Stimulated activated CD4-positive, alpha-beta T cell treated with anti-CD3 and anti-CD28 coated beads, Interleukin-4, amount 100 ng/mL, for 48 hours (primary cell): ENCODE results near the gene TMPRSS2.

Experiments
- DNase-seq, 2 donors: peaks; one replicate each; pipeline ENCODE4 v3.0.0-alpha.2; 2020; ENCODE audit warnings: low read depth in 2 of 2

TMPRSS2 gene

DNA sequence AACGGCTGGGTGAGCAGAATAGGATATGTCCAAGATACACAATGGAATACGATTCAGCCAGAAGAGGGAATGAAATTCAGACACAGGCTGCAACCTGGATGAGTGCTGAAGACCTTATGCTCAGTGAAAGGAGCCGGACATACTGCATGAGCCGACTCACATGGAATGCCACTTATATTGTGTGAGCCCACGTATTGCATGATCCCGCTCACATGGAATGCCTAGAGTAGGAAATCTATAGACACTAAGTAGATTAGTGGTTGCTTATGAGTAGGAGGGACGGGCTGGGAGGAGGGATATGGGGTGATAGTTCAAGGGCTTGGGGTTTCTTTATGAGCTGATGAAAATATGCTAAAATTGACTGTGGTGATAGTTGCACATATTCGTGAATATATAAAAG lies 26.8 kb downstream of the TMPRSS2 start:
- no peak for DNase-seq

DNA sequence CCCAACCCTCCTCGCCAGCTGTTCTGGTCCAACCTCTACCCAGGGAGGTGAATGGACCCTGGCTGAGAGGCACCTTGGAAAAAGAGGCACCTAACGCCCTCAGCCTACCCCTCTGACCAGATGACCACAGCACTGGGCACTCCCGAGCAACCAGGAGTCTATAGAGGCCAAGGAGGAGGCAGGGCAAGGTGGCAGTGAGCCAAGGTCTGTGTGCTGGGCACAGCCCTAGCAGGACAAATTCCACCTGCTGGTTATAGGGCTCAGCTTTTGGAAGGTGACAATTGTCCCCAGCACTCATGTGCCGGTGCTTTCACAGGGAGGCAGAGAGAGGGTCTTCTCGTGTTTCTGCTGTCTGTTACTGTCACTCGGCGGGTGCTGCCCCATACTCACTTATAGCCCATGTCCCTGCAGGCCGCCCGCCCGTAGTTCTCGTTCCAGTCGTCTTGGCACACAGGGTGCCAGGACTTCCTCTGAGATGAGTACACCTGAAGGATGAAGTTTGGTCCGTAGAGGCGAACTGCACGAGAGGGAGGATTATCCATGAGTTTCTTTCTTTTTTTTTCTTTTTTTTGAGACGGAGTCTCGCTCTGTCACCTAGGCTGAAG lies 27.8 kb downstream of the TMPRSS2 start:
- no peak for DNase-seq

DNA sequence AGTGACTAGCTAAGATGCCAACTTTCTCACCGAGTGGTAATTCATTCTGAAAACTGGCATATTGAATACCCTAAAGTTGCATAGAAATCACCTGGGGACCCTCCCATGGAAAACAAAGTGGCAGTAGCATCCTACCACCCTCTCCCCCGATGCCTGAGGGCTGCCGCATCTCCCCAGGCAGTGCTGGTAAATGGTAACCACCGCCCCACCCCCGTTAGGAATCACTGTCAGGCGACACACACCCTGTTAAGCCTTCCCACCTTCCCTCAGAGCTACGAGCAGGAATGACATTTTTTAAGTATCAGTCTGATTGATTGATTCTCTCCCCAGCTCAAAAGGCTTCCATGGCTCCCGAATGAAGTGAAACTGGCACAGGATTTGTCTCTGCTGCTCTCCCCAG lies 28.3 kb downstream of the TMPRSS2 start:
- DNase-seq, result no peak

DNA sequence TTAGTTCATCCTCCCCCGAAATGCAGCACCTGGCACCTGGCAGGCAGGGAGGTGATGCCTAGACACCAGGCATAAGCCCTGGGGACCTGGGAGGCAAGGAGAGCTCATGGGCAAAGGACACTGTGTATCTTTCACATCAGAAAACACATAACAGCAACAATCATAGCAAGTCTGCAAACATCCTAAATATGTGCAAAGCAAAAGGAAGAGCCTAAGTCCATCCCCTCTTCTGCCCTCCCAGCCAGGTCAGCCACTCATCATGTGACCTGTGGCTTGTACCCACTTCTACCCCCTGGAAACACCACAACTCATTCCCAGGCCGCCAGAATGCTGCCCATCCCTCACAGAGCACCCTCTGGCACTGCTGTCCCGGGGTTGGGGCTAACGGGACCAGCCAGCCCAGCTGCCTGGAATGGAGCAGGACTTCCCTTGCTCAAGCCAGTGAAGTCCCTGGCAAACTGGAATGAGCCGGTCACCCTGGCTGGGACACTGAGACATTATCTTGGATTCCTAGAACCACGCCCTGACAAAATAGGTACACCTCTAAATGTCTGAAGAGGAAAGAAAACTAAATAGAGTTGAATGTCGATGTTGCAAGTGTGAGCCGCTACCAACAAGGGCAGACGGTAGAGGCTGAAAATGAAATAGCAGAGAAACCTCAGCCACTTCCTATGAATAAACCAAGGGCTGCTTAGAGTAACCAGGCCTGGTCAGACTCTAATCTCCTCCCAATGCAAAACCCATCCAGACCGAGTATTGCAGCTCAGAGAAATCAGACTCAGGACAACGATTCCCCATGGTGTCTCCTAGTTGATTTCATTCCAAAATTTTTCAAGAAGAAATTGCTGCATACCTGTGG lies 29.4 kb downstream of the TMPRSS2 start:
- no peak for DNase-seq

DNA sequence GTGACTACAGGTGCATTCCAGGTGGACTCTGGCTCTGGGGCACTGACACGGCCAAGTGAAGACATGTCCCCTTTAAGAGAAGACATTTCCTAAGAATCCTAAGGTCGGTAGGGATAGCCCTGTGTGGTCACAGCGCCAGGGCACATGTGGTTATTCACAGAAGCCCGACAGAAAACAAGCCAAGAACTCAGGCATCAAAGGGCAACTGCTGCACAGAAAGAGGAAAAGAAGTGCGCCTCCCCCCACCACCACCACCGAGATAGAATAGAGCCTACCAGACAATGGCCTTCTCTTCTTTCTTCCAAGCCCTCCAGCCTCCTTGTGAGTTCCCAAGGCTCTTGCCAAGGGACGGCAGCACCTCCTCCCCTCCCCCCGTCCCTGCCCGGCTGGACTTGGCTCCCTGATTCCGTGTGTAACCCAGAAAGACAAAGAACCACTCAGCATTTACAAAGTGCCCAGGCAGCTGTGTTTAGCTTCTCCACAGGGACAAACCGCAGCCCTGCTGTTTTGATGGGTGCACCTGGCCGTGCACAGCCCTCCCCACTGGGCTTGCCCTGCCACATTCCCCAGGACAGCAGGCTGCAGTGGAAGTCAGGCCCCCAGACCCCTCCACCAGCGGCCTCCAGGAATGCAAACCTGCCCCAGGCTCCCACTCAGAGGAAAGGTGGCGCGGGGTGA lies 30.2 kb downstream of the TMPRSS2 start:
- DNase-seq, result no peak

GRCh38 chr21:41475714-41476420 lies 32.1 kb downstream of the TMPRSS2 start:
- no peak for DNase-seq

DNA sequence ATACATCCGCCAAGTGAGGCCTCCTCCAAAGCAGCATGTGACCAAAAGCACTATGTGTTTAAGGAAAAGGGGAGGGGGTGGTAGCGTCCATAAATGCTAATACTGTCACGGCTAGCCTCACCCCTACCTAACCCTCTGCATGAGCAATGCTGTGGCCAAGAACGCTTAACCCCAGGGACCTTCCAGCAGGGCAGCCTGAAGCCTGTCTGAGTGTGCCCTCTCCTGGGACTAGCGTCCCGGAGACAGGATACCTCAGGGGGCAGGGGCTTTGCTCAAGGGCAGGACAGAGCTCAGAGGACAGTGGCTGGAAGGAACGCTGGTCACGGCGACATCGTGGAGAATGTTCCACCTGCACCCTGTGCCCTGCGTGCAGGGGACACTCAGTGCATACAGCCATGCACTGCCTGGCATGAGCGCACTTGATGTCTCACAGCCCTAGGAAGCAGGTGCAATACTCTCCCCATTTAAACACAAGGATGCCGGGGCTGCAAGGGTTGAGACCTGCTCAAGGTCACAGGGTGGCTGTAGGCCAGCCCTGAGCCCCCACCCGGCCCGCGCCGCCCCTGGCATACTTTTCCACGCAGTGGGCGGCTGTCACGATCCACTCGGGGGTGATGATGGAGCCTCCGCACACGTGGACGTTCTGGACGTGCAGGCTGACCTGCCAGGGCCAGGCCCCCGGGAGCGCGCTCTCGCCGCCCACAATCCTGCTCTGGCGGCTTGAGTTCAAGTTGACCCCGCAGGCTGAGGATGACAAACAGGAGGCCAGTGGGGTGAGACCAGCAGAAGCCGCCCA lies 35.0 kb downstream of the TMPRSS2 start:
- DNase-seq, result no peak

GRCh38 chr21:41470054-41470453 lies 37.9 kb downstream of the TMPRSS2 start:
- no peak for DNase-seq

DNA sequence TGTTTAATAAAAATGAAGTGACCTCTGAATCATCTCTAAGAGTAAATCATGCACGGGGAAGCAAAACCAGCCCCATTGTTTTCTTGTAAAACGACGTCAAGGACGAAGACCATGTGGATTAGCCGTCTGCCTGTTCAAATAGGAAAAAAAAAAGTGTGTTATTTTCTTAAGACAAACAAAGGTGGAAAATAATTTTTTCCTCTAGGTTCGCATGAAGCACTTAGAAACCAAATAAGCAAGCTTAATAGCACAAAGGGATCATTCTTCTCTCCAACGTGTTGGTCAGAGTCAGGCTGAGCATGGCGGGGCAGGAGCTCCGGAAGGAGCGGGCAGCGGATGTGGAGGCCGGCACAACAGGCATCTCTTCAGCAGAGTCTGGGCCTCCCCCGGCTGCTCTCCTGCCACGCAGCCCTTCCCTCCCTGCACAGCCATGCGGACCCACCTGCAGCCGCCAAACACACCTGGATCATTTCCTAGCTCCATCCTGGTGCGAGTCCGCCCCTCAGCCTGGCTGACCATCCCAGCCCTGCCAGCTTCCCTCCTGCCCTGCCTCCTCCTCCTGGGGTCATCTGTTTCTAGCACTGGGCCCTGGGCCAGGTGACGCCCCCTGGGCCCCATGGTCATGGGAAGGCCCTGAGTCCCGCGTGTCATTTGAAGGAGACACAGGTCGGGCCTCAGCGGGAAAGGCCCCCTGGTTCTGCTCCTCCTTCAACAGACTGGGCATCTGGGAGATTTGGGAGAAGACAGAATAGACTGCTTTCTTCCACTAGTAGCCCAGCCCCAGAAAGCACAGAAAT lies 41.7 kb downstream of the TMPRSS2 start:
- no peak for DNase-seq

GRCh38 chr21:41465176-41465781 lies 42.7 kb downstream of the TMPRSS2 start:
- DNase-seq, result no peak

GRCh38 chr21:41460578-41461527 lies 47.1 kb downstream of the TMPRSS2 start:
- DNase-seq, result peak; percentile 36 to 39

GRCh38 chr21:41459884-41460534 lies 47.9 kb downstream of the TMPRSS2 start:
- no peak for DNase-seq

- no peak for DNase-seq
Measured at GRCh38 chr21:41458559-41458958, 49.4 kb downstream of the TMPRSS2 start.

DNA sequence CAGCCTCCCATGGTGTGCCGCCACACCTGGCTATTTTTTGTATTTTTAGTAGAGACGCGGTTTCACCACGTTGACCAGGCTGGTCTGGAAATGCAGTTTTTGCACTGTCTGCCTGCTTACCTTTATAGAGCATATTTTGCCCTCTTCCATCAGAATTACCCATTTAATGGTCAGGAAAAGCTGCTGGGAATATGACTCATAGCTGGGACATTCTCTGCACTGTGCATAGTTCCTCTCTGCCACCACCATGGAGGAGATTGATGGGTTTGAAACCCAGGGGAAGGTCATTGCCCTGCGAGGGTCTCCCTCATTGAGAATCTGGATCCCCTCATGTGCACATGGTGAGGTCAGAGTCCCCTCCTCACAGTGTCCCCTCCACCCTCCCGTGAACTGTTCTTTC lies 49.8 kb downstream of the TMPRSS2 start:
- no peak for DNase-seq

- no peak for DNase-seq
Measured at GRCh38 chr21:41453761-41454160, 54.2 kb downstream of the TMPRSS2 start.

- DNase-seq, result no peak
Measured at GRCh38 chr21:41453198-41453597, 54.8 kb downstream of the TMPRSS2 start.

DNA sequence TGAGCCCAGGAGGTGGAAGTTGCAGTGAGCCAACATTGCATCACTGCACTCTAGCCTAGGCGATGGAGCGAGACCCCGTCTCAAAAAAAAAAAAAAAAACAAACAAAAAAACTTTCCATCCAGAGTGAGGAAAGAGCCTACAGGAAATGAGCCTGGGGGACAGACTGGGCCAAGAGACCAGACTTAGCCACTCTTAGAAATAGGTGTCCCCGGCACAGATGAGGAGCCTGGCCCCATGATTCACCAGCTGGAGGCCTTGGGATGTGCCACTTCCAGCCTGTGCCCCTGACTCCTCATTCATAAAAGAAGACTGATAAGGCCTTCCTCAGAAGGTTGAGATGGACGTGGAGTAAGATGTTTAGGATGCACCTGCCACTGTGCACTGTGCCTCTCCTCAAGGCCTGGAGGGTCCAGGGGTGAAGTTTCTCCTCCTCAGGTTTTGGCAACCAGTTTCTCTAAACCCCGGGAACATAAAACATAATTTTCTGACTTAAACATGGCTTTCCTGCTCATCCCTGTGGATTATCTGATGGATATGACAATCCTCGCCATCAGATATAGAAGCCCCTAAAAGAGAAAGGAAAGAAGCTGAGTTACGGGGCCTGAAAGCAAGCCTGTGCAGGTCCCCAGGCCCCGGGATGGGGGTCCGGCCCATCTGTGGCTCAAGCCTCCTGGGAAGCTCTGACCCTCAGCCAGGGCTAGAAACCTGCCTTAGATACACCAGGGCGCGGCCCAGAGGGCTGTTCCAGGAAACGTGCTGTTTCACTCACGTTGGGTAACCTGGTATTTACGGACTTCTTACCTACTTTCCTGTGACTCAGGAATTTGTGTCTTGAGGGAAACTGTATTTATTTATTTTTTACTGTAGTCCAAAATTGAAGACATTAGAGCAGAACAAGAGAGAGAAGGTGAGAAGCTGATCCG lies 55.9 kb downstream of the TMPRSS2 start:
- no peak for DNase-seq
